ENCODE results near the gene ADAM12. TPM values are rescaled to one million over a fixed set of nuclear protein-coding genes. Genes with fewer than 3 reads are reported as not detected.
"Not testable (repeated sequence)": the region's sequence is repeated elsewhere in the genome, so short reads cannot be mapped to it uniquely, and the experiment has no call there.

The ADAM12 gene
- polyA plus RNA-seq, 3 donors: 1.0 to 9.2 (median 1.5) TPM

GRCh38 chr10:126049759-126050700 is 338.2 kb downstream of the ADAM12 start:
- WGBS, 3 donors: 46 to 66% (median 50%) methylated on average over 13 of the region's 13 CpGs
- no peak overlapping the region for H3K27ac ChIP-seq (ENCODE audit: low read depth, low read length)

- WGBS, 3 donors: 78 to 90% (median 89%) methylated on average over 1 of the region's 1 CpG
- H3K27ac ChIP-seq (ENCODE audit: low read depth, low read length): not testable (repeated sequence)
Observed at GRCh38 chr10:126047749-126048148, 340.5 kb downstream of the ADAM12 start.

GRCh38 chr10:126046831-126047230 is 341.4 kb downstream of the ADAM12 start:
- WGBS, 3 donors: 66 to 84% (median 79%) methylated on average over 5 of the region's 5 CpGs
- no peak overlapping the region for H3K27ac ChIP-seq (ENCODE audit: low read depth, low read length)

GRCh38 chr10:126045861-126046260 is 342.4 kb downstream of the ADAM12 start:
- H3K27ac ChIP-seq (ENCODE audit: low read depth, low read length): no peak overlapping the region
- WGBS, 3 donors: 69 to 82% (median 77%) methylated on average over 3 of the region's 3 CpGs

- 66 to 82% (median 72%) methylated on average over 10 of the region's 10 CpGs for WGBS, 3 donors
Observed at GRCh38 chr10:126043389-126043788, 344.9 kb downstream of the ADAM12 start.

GRCh38 chr10:126042906-126043305 is 345.4 kb downstream of the ADAM12 start:
- H3K27ac ChIP-seq (ENCODE audit: low read depth, low read length): no peak overlapping the region
- WGBS, 3 donors: 79 to 91% (median 85%) methylated on average over 9 to 10 of the region's 10 CpGs

More at GRCh38 chr10:126043389-126043788, 344.9 kb downstream of the ADAM12 start:
- H3K27ac ChIP-seq (ENCODE audit: low read depth, low read length): no peak overlapping the region

- WGBS, 3 donors: 61 to 64% (median 63%) methylated on average over 4 of the region's 4 CpGs
- no peak overlapping the region for H3K27ac ChIP-seq (ENCODE audit: low read depth, low read length)
Observed at GRCh38 chr10:126042354-126042753, 345.9 kb downstream of the ADAM12 start.

- H3K27ac ChIP-seq (ENCODE audit: low read depth, low read length): no peak overlapping the region
- WGBS, 3 donors: 6 to 13% (median 12%) methylated on average over 12 of the region's 12 CpGs
Observed at GRCh38 chr10:126041804-126042231, 346.5 kb downstream of the ADAM12 start.

- H3K27ac ChIP-seq (ENCODE audit: low read depth, low read length): no peak overlapping the region
- WGBS, 3 donors: 94 to 96% (median 96%) methylated on average over 4 of the region's 4 CpGs
Observed at GRCh38 chr10:126041117-126041516, 347.2 kb downstream of the ADAM12 start.

GRCh38 chr10:126037946-126038345 is 350.3 kb downstream of the ADAM12 start:
- no peak overlapping the region for H3K27ac ChIP-seq (ENCODE audit: low read depth, low read length)
- 81 to 83% (median 83%) methylated on average over 10 of the region's 10 CpGs for WGBS, 3 donors

GRCh38 chr10:126036515-126036914 is 351.8 kb downstream of the ADAM12 start:
- no peak overlapping the region for H3K27ac ChIP-seq (ENCODE audit: low read depth, low read length)
- WGBS, 3 donors: 57 to 83% (median 58%) methylated on average over 5 of the region's 5 CpGs

- WGBS, 3 donors: 91 to 97% (median 94%) methylated on average over 2 of the region's 2 CpGs
Observed at GRCh38 chr10:126034586-126034985, 353.7 kb downstream of the ADAM12 start.

GRCh38 chr10:126029999-126030398 is 358.3 kb downstream of the ADAM12 start:
- WGBS, 3 donors: 87 to 93% (median 88%) methylated on average over 3 of the region's 3 CpGs
- no peak overlapping the region for H3K27ac ChIP-seq (ENCODE audit: low read depth, low read length)

More at GRCh38 chr10:126034586-126034985, 353.7 kb downstream of the ADAM12 start:
- no peak overlapping the region for H3K27ac ChIP-seq (ENCODE audit: low read depth, low read length)

- H3K27ac ChIP-seq (ENCODE audit: low read depth, low read length): no peak overlapping the region
- WGBS, 3 donors: 68 to 96% (median 75%) methylated on average over 1 of the region's 1 CpG
Observed at GRCh38 chr10:126027692-126028091, 360.6 kb downstream of the ADAM12 start.

- no peak overlapping the region for H3K27ac ChIP-seq (ENCODE audit: low read depth, low read length)
- WGBS, 3 donors: 91 to 93% (median 91%) methylated on average over 5 of the region's 5 CpGs
Observed at GRCh38 chr10:126022841-126023240, 365.4 kb downstream of the ADAM12 start.

GRCh38 chr10:126021833-126022500 is 366.3 kb downstream of the ADAM12 start:
- no peak overlapping the region for H3K27ac ChIP-seq (ENCODE audit: low read depth, low read length)
- 43 to 89% (median 88%) methylated on average over 5 of the region's 5 CpGs for WGBS, 3 donors

GRCh38 chr10:126017961-126018560 is 370.2 kb downstream of the ADAM12 start:
- WGBS, 3 donors: 63 to 78% (median 70%) methylated on average over 2 of the region's 2 CpGs
- H3K27ac ChIP-seq (ENCODE audit: low read depth, low read length): no peak overlapping the region

- 84 to 100% (median 96%) methylated on average over 3 of the region's 3 CpGs for WGBS, 3 donors
- no peak overlapping the region for H3K27ac ChIP-seq (ENCODE audit: low read depth, low read length)
Observed at GRCh38 chr10:126016882-126017281, 371.4 kb downstream of the ADAM12 start.

Measured in adipose tissue (tissue), 3 donors.